Measurements from ENCODE around the gene TK2. TPM values are rescaled to one million over a fixed set of nuclear protein-coding genes. Genes with fewer than 3 reads are reported as not detected.
A peak's percentile ranks its signal among the peaks of the same experiment; 100 is the strongest.

TK2 gene
- total RNA-seq, 1 donor from 2014 or later = 19.5 TPM

- DNase-seq = peak; percentile 95
- intact Hi-C loops (cut with DNase I) = no loop called here
Observed at GRCh38 chr16:66552286-66553177, 2.6 kb upstream of the TK2 start, which contains the start of gene CKLF. Gene CKLF (plus strand): TSS chr16:66552576. CDS start chr16:66552716, 140 bp downstream.

GRCh38 chr16:66551788-66552285, 1.9 kb upstream of the TK2 start:
- no peak for ATAC-seq (ENCODE audit: poor library complexity)
- intact Hi-C loops (cut with DNase I) = no loop called here
- DNase-seq = no peak

More at GRCh38 chr16:66552286-66553177, 2.6 kb upstream of the TK2 start, which contains the start of gene CKLF:
- ATAC-seq (ENCODE audit: poor library complexity) = peak; percentile 91

- DNase-seq = peak; percentile 60
- ATAC-seq (ENCODE audit: poor library complexity) = no peak
- intact Hi-C loops (cut with DNase I) = no loop called here
Observed at GRCh38 chr16:66551348-66551759, 1.4 kb upstream of the TK2 start.

- intact Hi-C loops (cut with DNase I) = no loop called here
- ATAC-seq (ENCODE audit: poor library complexity) = no peak
- no peak for DNase-seq
Observed at GRCh38 chr16:66548868-66549267, 1.1 kb downstream of the TK2 start.

- intact Hi-C loops (cut with DNase I) = no loop called here
Observed at GRCh38 chr16:66548068-66548467, 1.9 kb downstream of the TK2 start.

GRCh38 chr16:66547101-66547989, 2.6 kb downstream of the TK2 start:
- DNase-seq (no peak), ATAC-seq (ENCODE audit: poor library complexity) (no peak)
- intact Hi-C loops (cut with DNase I) = no loop called here

More at GRCh38 chr16:66548068-66548467, 1.9 kb downstream of the TK2 start:
- DNase-seq = no peak
- ATAC-seq (ENCODE audit: poor library complexity) = no peak

GRCh38 chr16:66544016-66544757, 5.7 kb downstream of the TK2 start:
- DNase-seq (no peak), ATAC-seq (ENCODE audit: poor library complexity) (no peak)
- intact Hi-C loops (cut with DNase I) = no loop called here

- DNase-seq = no peak
- no peak for ATAC-seq (ENCODE audit: poor library complexity)
- intact Hi-C loops (cut with DNase I) = no loop called here
Observed at GRCh38 chr16:66543541-66543940, 6.4 kb downstream of the TK2 start.

GRCh38 chr16:66542396-66542795, 7.5 kb downstream of the TK2 start:
- intact Hi-C loops (cut with DNase I) = no loop called here
- ATAC-seq (ENCODE audit: poor library complexity) = no peak
- DNase-seq = no peak

GRCh38 chr16:66541388-66542355, 8.2 kb downstream of the TK2 start:
- ATAC-seq (ENCODE audit: poor library complexity) = peak; percentile 11
- intact Hi-C loops (cut with DNase I) = no loop called here
- no peak for DNase-seq

GRCh38 chr16:66539623-66540469, 10.1 kb downstream of the TK2 start:
- intact Hi-C loops (cut with DNase I) = no loop called here
- ATAC-seq (ENCODE audit: poor library complexity) (no peak), DNase-seq (no peak)

GRCh38 chr16:66538910-66539309, 11.0 kb downstream of the TK2 start:
- no peak for ATAC-seq (ENCODE audit: poor library complexity)

GRCh38 chr16:66537236-66537635, 12.7 kb downstream of the TK2 start:
- intact Hi-C loops (cut with DNase I) = no loop called here
- no peak for DNase-seq
- ATAC-seq (ENCODE audit: poor library complexity) = no peak

More at GRCh38 chr16:66538910-66539309, 11.0 kb downstream of the TK2 start:
- intact Hi-C loops (cut with DNase I) = no loop called here
- no peak for DNase-seq

- DNase-seq (no peak), ATAC-seq (ENCODE audit: poor library complexity) (no peak)
- intact Hi-C loops (cut with DNase I) = no loop called here
Observed at GRCh38 chr16:66536525-66536924, 13.4 kb downstream of the TK2 start.

- ATAC-seq (ENCODE audit: poor library complexity) = peak; percentile 28
- intact Hi-C loops (cut with DNase I) = no loop called here
- DNase-seq = no peak
Observed at GRCh38 chr16:66534376-66534799, 15.5 kb downstream of the TK2 start.

GRCh38 chr16:66529475-66529874, 20.4 kb downstream of the TK2 start:
- no peak for DNase-seq
- intact Hi-C loops (cut with DNase I) = no loop called here

GRCh38 chr16:66528294-66528693, 21.6 kb downstream of the TK2 start:
- intact Hi-C loops (cut with DNase I) = no loop called here
- DNase-seq (no peak), ATAC-seq (ENCODE audit: poor library complexity) (no peak)

More at GRCh38 chr16:66529475-66529874, 20.4 kb downstream of the TK2 start:
- no peak for ATAC-seq (ENCODE audit: poor library complexity)
